Measurements from ENCODE around the gene UBR3. TPM values are rescaled to one million over a fixed set of nuclear protein-coding genes. Genes with fewer than 3 reads are reported as not detected.

UBR3 gene
- total RNA-seq, 1 donor from 2014 or later = 35.6 TPM

GRCh38 chr2:170034596-170034995 lies 207.3 kb downstream of the UBR3 start:
- Mint-ChIP-seq H3K4me1 (no peaks in the 10 kb centered on the region), H3K36me3 (ENCODE audit: low read depth) (peaks cover 47% of the 10 kb centered on the region), H3K4me3 (no peak overlapping the region), H3K27ac (no peak overlapping the region), H3K9me3 (peaks cover 3% of the 10 kb centered on the region), H3K27me3 (no peaks in the 10 kb centered on the region)
- TF ChIP-seq, protein P1, sequence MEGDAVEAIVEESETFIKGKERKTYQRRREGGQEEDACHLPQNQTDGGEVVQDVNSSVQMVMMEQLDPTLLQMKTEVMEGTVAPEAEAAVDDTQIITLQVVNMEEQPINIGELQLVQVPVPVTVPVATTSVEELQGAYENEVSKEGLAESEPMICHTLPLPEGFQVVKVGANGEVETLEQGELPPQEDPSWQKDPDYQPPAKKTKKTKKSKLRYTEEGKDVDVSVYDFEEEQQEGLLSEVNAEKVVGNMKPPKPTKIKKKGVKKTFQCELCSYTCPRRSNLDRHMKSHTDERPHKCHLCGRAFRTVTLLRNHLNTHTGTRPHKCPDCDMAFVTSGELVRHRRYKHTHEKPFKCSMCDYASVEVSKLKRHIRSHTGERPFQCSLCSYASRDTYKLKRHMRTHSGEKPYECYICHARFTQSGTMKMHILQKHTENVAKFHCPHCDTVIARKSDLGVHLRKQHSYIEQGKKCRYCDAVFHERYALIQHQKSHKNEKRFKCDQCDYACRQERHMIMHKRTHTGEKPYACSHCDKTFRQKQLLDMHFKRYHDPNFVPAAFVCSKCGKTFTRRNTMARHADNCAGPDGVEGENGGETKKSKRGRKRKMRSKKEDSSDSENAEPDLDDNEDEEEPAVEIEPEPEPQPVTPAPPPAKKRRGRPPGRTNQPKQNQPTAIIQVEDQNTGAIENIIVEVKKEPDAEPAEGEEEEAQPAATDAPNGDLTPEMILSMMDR (IDR thresholded peaks at IDR 0.05) = no peak
- DNase-seq = no peak
- POLR2A ChIA-PET = no interaction called here
- intact Hi-C loops (cut with micrococcal nuclease) = no loop called here
- CTCF ChIA-PET = no interaction called here
- no peak for ATAC-seq (ENCODE audit: low read depth)

DNA sequence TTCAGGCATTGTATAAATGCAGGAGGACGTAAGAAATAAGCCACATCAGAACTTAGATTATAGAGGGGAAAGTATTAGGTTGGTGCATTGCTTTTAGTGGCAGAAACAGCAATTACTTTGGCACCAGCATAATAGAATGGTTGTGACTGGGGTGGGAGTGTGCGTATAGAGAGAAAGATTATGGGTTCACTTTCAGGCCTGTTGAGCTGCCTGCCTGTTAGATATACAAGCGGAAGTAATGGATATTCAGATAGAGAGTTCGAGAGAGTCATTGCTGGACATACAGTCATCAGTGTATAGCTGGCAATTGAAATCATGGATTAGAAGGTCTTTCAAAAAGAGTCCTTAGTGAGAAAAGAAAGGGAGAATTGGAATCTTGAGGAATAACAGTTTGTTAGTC lies 211.5 kb downstream of the UBR3 start:
- ATAC-seq (ENCODE audit: low read depth) (no peak), DNase-seq (no peak)
- TF ChIP-seq, protein P1 (IDR thresholded peaks at IDR 0.05) = no peak
- H3K4me1 Mint-ChIP-seq = no peaks in the 10 kb centered on the region
- H3K27ac Mint-ChIP-seq = no peak overlapping the region
- POLR2A ChIA-PET = no interaction called here
- H3K36me3 Mint-ChIP-seq (ENCODE audit: low read depth) = peaks cover 40% of the 10 kb centered on the region
- CTCF ChIA-PET = no interaction called here
- no peaks in the 10 kb centered on the region for H3K27me3 Mint-ChIP-seq
- intact Hi-C loops (cut with micrococcal nuclease) = no loop called here
- H3K9me3 Mint-ChIP-seq = no peaks in the 10 kb centered on the region
- no peak overlapping the region for H3K4me3 Mint-ChIP-seq

DNA sequence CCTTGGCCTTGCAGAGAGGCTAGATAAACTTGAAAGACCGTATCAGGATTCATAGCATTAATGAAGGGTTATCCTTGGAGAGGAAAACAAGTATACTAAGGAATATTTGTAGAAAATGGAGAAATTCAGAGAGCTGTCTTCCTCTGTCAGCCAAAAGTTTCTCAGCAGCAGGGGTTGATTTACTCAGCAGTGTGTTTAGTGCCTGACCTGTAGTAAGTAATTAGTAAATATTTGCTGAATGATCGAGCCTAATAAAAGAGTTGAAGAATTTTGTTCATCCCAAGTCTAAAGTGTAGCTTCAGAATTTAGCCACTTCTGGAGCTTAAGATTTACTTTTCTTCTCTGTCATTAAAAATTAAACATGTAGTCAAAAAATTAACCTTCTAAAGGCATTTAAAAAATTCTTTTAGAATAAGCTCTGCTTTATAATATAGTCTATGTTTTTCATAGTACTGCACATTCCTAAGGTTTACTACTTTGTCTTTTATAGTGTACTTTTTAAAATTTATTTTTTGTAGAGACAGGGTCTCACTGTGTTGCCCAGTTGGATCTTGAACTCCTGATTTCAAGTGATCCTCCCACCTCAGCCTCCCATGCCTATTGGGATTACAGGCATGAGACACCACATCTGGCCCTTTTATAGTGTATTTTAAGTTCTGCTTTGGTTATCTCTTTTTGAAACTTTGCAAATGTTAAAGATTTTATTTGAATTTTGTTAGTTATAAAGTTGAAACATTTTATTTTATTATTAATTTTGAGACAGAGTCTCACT lies 212.3 kb downstream of the UBR3 start:
- DNase-seq (no peak), ATAC-seq (ENCODE audit: low read depth) (no peak)
- Mint-ChIP-seq H3K9me3 (no peaks in the 10 kb centered on the region), H3K4me1 (no peaks in the 10 kb centered on the region), H3K4me3 (no peak overlapping the region), H3K36me3 (ENCODE audit: low read depth) (peaks cover 38% of the 10 kb centered on the region), H3K27ac (no peak overlapping the region), H3K27me3 (no peaks in the 10 kb centered on the region)
- intact Hi-C loops (cut with micrococcal nuclease) = no loop called here
- ChIA-PET CTCF (no interaction called here), POLR2A (no interaction called here)
- TF ChIP-seq, protein P1 (IDR thresholded peaks at IDR 0.05) = no peak

GRCh38 chr2:170044751-170045478 lies 217.7 kb downstream of the UBR3 start:
- ATAC-seq (ENCODE audit: low read depth) (no peak), DNase-seq (no peak)
- Mint-ChIP-seq H3K27ac (no peak overlapping the region), H3K4me1 (no peaks in the 10 kb centered on the region), H3K36me3 (ENCODE audit: low read depth) (peaks cover 36% of the 10 kb centered on the region), H3K4me3 (no peak overlapping the region), H3K9me3 (no peaks in the 10 kb centered on the region), H3K27me3 (no peaks in the 10 kb centered on the region)
- intact Hi-C loops (cut with micrococcal nuclease) = no loop called here
- CTCF ChIA-PET = no interaction called here
- POLR2A ChIA-PET = no interaction called here
- TF ChIP-seq, protein P1 (IDR thresholded peaks at IDR 0.05) = no peak

DNA sequence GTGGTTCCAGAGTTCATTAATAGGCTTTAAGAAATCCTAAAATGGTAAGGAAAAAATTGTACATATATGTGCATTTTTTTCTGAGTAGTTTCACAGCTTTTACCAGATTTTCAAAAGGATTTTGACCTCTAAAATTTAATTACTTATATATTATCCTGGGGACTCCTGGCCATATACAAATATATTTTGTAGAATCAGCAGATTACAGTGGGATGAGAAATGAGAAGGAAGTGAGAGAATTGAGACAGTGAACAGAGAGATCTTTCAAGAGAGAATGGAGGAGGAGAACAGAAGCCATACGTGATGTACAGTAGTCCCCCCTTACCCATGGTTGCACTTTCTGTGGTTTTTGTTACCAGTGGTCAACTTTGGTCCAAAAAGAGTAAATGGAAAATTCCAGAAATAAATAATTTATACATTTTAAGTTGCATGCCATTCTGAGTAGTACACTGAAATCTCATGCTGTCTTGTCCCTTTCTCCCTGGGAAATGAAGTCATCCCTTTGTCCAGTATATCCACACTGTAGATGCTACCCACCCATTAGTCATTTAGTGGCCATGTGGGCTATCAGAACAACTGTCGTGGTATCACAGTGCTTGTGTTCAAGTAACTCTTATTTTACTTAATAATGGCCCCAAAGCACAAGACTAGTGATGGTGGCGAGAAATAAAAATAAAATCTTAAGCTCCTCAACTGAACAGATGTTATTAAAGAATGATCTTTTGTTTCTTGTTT lies 220.2 kb downstream of the UBR3 start:
- Mint-ChIP-seq H3K4me3 (no peak overlapping the region), H3K36me3 (ENCODE audit: low read depth) (peaks cover 42% of the 10 kb centered on the region), H3K27ac (no peak overlapping the region), H3K27me3 (no peaks in the 10 kb centered on the region), H3K4me1 (no peaks in the 10 kb centered on the region), H3K9me3 (no peaks in the 10 kb centered on the region)
- ATAC-seq (ENCODE audit: low read depth) (no peak), DNase-seq (no peak)
- TF ChIP-seq, protein P1 (IDR thresholded peaks at IDR 0.05) = no peak
- POLR2A ChIA-PET = no interaction called here
- CTCF ChIA-PET = no interaction called here
- intact Hi-C loops (cut with micrococcal nuclease) = no loop called here

Data from activated B cell treated with CpG ODN at 0.5 μM for 24 hours (primary cell).